GM23248 (cell line): ENCODE measurements around the gene SELENBP1.

Source experiments
- EZH2 ChIP-seq: fragments of 200-600 bp; sonication (generic); IDR thresholded peaks from 2 replicates; pipeline ENCODE4 v1.6.1; 2018; ENCODE audit warnings: antibody characterized with exemption, mild to moderate bottlenecking; ENCODE audit not compliant: insufficient read depth, poor library complexity, severe bottlenecking
- EZH2phosphoT487 ChIP-seq: fragments of 200-600 bp; sonication (generic); IDR thresholded peaks from 2 replicates; pipeline ENCODE4 v1.6.1; 2018; ENCODE audit warnings: antibody characterized with exemption, moderate library complexity, mild to moderate bottlenecking, low read depth; ENCODE audit not compliant: insufficient read depth

DNA sequence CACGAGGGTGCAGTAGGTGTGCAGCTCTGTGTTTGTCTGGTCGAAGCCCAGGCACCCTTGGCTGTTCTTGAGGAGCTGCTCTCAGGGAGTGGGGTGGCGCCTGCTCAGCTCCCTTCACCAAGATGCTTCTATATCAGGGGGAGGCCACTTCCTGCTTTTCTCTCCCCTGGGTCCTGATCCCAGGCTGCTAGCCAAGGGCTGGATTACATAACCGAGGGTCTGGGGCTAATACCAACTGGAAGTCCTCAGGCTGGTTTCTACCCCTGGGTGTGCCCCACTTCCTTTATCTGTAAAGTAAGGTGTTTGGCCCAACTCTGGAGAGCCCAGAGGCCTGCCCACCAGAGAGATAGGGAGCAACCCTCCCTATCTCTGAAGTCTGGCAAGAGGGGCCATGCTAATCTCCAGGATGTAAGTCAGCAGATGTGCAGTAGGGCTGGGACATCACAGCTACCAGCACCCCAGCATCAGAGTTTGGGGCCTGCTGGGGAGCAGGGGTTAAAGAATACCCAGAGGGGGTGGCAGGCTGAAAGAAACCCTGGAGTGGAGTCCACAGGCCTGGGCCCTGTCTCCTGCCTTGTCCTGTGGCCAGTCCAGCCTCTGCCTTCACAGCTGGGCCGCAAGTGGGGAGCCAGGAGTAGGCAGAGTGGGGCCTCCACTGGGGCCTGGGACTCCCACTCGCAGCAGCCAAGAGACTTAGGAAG lies 2.1 kb downstream of the SELENBP1 start:
- TF ChIP-seq EZH2 (no peak), EZH2phosphoT487 (no peak)
